Activated T-cell treated with anti-CD3 and anti-CD28 coated beads for 4 hours (primary cell): ENCODE measurements around the gene CFLAR.
"Not testable (repeated sequence)": the region's sequence is repeated elsewhere in the genome, so short reads cannot be mapped to it uniquely, and the experiment has no call there.

Experiments
- DNase-seq: peaks from one replicate; pipeline ENCODE4 v3.0.0-alpha.2; 2020

Gene CFLAR

GRCh38 chr2:201116115-201116958 is at the start of gene CFLAR:
Gene CFLAR (plus strand): TSS chr2:201116164. CDS start chr2:201129866, 13,702 bp downstream.
- DNase-seq = peak; percentile 62

- no peak for DNase-seq
Observed at GRCh38 chr2:201070948-201071478, 45.0 kb upstream of the CFLAR start.

- peak; percentile 86 for DNase-seq
Observed at GRCh38 chr2:201071479-201072200, 44.3 kb upstream of the CFLAR start, which contains the start of the genes HYCC2 and NDUFB3. Gene HYCC2 (minus strand): TSS chr2:201071671. CDS start chr2:201024009, 47,662 bp downstream. Gene NDUFB3 (plus strand): TSS chr2:201072001. CDS start chr2:201078883, 6,882 bp downstream.

GRCh38 chr2:201072201-201072530 is 43.8 kb upstream of the CFLAR start:
- DNase-seq = no peak

- no peak for DNase-seq
Observed at GRCh38 chr2:201073071-201073470, 42.9 kb upstream of the CFLAR start.

- no peak for DNase-seq
Observed at GRCh38 chr2:201074996-201075395, 41.0 kb upstream of the CFLAR start.

GRCh38 chr2:201084863-201085262 is 31.1 kb upstream of the CFLAR start:
- DNase-seq = no peak

GRCh38 chr2:201090574-201090973 is 25.4 kb upstream of the CFLAR start:
- DNase-seq = no peak

GRCh38 chr2:201093573-201093972 is 22.4 kb upstream of the CFLAR start:
- no peak for DNase-seq

GRCh38 chr2:201100497-201100896 is 15.5 kb upstream of the CFLAR start:
- DNase-seq = no peak

GRCh38 chr2:201105759-201106158 is 10.2 kb upstream of the CFLAR start:
- no peak for DNase-seq

GRCh38 chr2:201107624-201108023 is 8.3 kb upstream of the CFLAR start:
- DNase-seq = no peak

- no peak for DNase-seq
Observed at GRCh38 chr2:201108341-201108740, 7.6 kb upstream of the CFLAR start.

- DNase-seq = no peak
Observed at GRCh38 chr2:201109186-201109585, 6.8 kb upstream of the CFLAR start.

GRCh38 chr2:201110615-201111014 is 5.3 kb upstream of the CFLAR start:
- no peak for DNase-seq

GRCh38 chr2:201111096-201111495 is 4.9 kb upstream of the CFLAR start:
- no peak for DNase-seq

GRCh38 chr2:201114350-201114749 is 1.6 kb upstream of the CFLAR start:
- DNase-seq = no peak

- DNase-seq = no peak
Observed at GRCh38 chr2:201114846-201115245, 1.1 kb upstream of the CFLAR start.

- DNase-seq = no peak
Observed at GRCh38 chr2:201116959-201117734, 1.2 kb downstream of the CFLAR start.

- DNase-seq = not testable (repeated sequence)
Observed at GRCh38 chr2:201117735-201118094, 1.8 kb downstream of the CFLAR start.

- peak; percentile 82 for DNase-seq
Observed at GRCh38 chr2:201118121-201118960, 2.4 kb downstream of the CFLAR start.
